ENCODE results near the gene TUBGCP6. TPM values are rescaled to one million over a fixed set of nuclear protein-coding genes. Genes with fewer than 3 reads are reported as not detected.

Gene TUBGCP6
- polyA plus RNA-seq, 1 donor from 2014 or later = 74.5 TPM

DNA sequence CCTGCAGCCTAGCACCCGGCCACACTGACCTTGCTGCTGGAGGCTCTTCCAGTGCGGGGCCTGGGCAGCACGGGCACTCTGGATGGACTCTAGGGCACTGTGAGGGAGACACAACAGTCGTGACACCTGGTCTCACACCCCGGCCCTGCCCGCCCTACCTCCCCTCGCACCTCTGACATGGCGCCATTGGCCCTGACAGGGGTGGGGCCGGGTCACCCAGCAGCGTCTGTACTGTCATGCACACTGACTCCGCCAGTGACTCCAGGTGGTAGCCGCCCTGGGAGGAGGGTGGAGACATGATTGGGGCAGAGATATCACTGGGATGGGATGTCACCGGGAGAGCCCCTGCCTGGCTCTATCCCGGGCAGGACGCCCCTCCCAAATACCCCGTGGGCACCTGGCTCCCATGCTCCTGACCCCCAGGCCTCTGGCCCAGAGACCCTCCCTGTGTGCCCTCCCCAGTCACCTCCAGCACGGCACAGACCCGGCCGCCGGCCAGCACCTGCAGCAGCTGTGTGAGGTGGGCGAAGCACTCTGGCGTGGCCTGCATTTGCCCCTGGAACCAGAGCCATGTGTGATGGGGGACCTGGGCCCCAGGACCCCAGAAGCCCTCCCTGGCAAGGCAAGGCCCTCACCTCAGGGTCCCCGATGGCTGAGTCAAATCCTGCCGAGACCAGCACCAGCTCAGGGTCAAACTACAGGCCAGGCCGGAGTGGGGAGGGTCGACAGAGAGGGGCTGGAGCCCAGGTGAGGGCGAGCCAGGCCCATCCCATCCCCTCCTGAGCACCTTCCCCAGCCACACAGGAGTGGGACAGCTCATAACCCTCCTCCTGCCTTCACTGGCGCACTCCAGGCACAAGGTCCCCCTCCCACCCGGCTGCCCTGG is 3.6 kb upstream of the TUBGCP6 start:
- Histone ChIP-seq H3K9ac (ENCODE audit: low read length) (no peak overlapping the region), H3K4me2 (ENCODE audit: low read length) (no peak overlapping the region), H3K36me3 (ENCODE audit: insufficient read depth, low read length) (no peaks in the 10 kb centered on the region), H3K27ac (ENCODE audit: low read length) (no peak overlapping the region), H4K20me1 (ENCODE audit: insufficient read depth) (no peaks in the 10 kb centered on the region), H2AFZ (ENCODE audit: low read depth, low read length) (no peak overlapping the region), H3K9me3 (ENCODE audit: low read length) (no peaks in the 10 kb centered on the region), H3K79me2 (replicated peaks; ENCODE audit: insufficient read depth, low read length) (peaks cover 9% of the 10 kb centered on the region), H3F3A (ENCODE audit: insufficient read depth, low read length, poor library complexity, severe bottlenecking) (no peaks in the 10 kb centered on the region), H3K4me3 (ENCODE audit: low read length) (no peak overlapping the region), H3K9me2 (ENCODE audit: insufficient read depth, low read length) (no peaks in the 10 kb centered on the region), H3K27me3 (ENCODE audit: insufficient read depth, low read depth, low read length) (no peaks in the 10 kb centered on the region)
- TF ChIP-seq, protein P1, sequence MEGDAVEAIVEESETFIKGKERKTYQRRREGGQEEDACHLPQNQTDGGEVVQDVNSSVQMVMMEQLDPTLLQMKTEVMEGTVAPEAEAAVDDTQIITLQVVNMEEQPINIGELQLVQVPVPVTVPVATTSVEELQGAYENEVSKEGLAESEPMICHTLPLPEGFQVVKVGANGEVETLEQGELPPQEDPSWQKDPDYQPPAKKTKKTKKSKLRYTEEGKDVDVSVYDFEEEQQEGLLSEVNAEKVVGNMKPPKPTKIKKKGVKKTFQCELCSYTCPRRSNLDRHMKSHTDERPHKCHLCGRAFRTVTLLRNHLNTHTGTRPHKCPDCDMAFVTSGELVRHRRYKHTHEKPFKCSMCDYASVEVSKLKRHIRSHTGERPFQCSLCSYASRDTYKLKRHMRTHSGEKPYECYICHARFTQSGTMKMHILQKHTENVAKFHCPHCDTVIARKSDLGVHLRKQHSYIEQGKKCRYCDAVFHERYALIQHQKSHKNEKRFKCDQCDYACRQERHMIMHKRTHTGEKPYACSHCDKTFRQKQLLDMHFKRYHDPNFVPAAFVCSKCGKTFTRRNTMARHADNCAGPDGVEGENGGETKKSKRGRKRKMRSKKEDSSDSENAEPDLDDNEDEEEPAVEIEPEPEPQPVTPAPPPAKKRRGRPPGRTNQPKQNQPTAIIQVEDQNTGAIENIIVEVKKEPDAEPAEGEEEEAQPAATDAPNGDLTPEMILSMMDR (IDR thresholded peaks at IDR 0.05; ENCODE audit: poor library complexity, severe bottlenecking) = no peak
- TF ChIP-seq REST (IDR thresholded peaks at IDR 0.05; ENCODE audit: borderline replicate concordance) (no peak), RAD21 (conservative IDR thresholded peaks at IDR 0.05) (no peak), POLR2AphosphoS5 (IDR thresholded peaks at IDR 0.05) (no peak), MXI1 (conservative IDR thresholded peaks at IDR 0.05; ENCODE audit: poor library complexity, severe bottlenecking) (no peak), SMC3 (conservative IDR thresholded peaks at IDR 0.05; ENCODE audit: poor library complexity) (no peak), EP300 (conservative IDR thresholded peaks at IDR 0.05; ENCODE audit: poor library complexity, severe bottlenecking) (no peak), TAF1 (IDR thresholded peaks at IDR 0.05; ENCODE audit: low read depth) (no peak), EZH2 (IDR thresholded peaks at IDR 0.05; ENCODE audit: borderline replicate concordance, insufficient read depth, low read length, poor library complexity, severe bottlenecking) (no peak)

DNA sequence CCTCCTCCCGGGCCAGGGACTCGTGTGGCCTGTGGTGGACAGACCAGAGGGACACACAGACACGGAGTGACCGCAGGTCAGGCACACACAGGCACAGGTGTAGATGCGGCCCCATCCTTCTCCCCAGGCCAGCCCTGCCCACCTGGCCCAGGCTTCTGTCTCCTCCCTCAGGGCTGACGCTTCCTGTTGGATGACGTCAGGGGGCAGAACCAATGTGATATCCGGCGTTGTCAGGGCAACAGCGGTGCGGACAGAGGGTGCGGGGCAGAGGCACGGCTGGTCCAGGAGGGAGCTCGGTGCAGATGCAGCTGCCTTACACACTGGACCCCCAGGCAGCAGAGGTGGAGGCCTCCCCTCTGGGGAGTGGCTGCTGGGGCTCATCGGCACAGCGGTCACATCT is 2.9 kb upstream of the TUBGCP6 start:
- no peaks in the 10 kb centered on the region for H3K27me3 ChIP-seq (ENCODE audit: insufficient read depth, low read depth, low read length)
- H2AFZ ChIP-seq (ENCODE audit: low read depth, low read length) = no peak overlapping the region
- H3K9me3 ChIP-seq (ENCODE audit: low read length) = no peaks in the 10 kb centered on the region
- H3K9ac ChIP-seq (ENCODE audit: low read length) = no peak overlapping the region
- no peak overlapping the region for H3K4me3 ChIP-seq (ENCODE audit: low read length)
- TF ChIP-seq POLR2AphosphoS5 (IDR thresholded peaks at IDR 0.05) (no peak), EZH2 (IDR thresholded peaks at IDR 0.05; ENCODE audit: borderline replicate concordance, insufficient read depth, low read length, poor library complexity, severe bottlenecking) (no peak), EP300 (conservative IDR thresholded peaks at IDR 0.05; ENCODE audit: poor library complexity, severe bottlenecking) (no peak), SMC3 (conservative IDR thresholded peaks at IDR 0.05; ENCODE audit: poor library complexity) (no peak), REST (IDR thresholded peaks at IDR 0.05; ENCODE audit: borderline replicate concordance) (no peak), TAF1 (IDR thresholded peaks at IDR 0.05; ENCODE audit: low read depth) (no peak), MXI1 (conservative IDR thresholded peaks at IDR 0.05; ENCODE audit: poor library complexity, severe bottlenecking) (no peak), RAD21 (conservative IDR thresholded peaks at IDR 0.05) (no peak)
- TF ChIP-seq, protein P1 (IDR thresholded peaks at IDR 0.05; ENCODE audit: poor library complexity, severe bottlenecking) = no peak
- no peak overlapping the region for H3K27ac ChIP-seq (ENCODE audit: low read length)
- no peaks in the 10 kb centered on the region for H3F3A ChIP-seq (ENCODE audit: insufficient read depth, low read length, poor library complexity, severe bottlenecking)
- peaks cover 14% of the 10 kb centered on the region for H3K79me2 ChIP-seq (replicated peaks; ENCODE audit: insufficient read depth, low read length)
- H3K9me2 ChIP-seq (ENCODE audit: insufficient read depth, low read length) = no peaks in the 10 kb centered on the region
- H3K36me3 ChIP-seq (ENCODE audit: insufficient read depth, low read length) = no peaks in the 10 kb centered on the region
- no peaks in the 10 kb centered on the region for H4K20me1 ChIP-seq (ENCODE audit: insufficient read depth)
- H3K4me2 ChIP-seq (ENCODE audit: low read length) = no peak overlapping the region

Data from neural cell (in vitro differentiated cells).